ENCODE measurements around the gene FGF21. TPM values are rescaled to one million over a fixed set of nuclear protein-coding genes. Genes with fewer than 3 reads are reported as not detected.

Gene FGF21
- total RNA-seq, 2 donors from 2014 or later: not detected

DNA sequence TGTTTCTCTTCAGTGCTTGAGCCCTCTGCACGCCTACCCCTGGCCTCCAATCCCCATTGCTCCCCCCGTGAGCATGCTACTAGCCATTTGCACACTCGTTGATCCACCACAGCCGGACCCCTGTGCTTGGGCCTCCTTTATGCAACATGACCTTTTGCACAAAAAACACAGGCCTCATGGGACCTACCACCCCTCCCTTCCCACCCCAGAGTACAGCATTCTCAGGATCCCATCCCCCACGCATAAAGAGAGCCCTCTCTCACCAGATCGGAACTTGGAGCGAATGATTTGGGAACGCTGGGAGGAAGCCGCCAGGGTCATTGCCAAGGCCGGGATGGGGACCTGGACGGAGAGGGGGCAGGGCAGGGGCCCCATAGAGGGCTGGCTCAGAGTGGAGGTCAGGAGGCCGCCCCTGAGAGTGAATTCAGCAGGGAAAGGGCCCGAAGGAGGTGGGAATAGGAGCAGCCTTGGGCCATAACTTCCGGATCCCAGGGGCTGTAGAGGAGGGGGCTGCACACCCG is 36.6 kb upstream of the FGF21 start:
- DNase-seq (ENCODE audit: low spot score) (no peak), ATAC-seq (ENCODE audit: insufficient number of reproducible peaks, low FRiP score, low read depth) (no peak)
- no peaks in the 10 kb centered on the region for H3K27me3 ChIP-seq (replicated peaks; ENCODE audit: insufficient read depth)
- no peaks in the 10 kb centered on the region for H3K36me3 ChIP-seq
- TF ChIP-seq, protein P1, sequence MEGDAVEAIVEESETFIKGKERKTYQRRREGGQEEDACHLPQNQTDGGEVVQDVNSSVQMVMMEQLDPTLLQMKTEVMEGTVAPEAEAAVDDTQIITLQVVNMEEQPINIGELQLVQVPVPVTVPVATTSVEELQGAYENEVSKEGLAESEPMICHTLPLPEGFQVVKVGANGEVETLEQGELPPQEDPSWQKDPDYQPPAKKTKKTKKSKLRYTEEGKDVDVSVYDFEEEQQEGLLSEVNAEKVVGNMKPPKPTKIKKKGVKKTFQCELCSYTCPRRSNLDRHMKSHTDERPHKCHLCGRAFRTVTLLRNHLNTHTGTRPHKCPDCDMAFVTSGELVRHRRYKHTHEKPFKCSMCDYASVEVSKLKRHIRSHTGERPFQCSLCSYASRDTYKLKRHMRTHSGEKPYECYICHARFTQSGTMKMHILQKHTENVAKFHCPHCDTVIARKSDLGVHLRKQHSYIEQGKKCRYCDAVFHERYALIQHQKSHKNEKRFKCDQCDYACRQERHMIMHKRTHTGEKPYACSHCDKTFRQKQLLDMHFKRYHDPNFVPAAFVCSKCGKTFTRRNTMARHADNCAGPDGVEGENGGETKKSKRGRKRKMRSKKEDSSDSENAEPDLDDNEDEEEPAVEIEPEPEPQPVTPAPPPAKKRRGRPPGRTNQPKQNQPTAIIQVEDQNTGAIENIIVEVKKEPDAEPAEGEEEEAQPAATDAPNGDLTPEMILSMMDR (IDR thresholded peaks at IDR 0.05): no peak
- H3K27ac ChIP-seq: no peak overlapping the region
- H3K9me3 ChIP-seq: no peaks in the 10 kb centered on the region
- no peak overlapping the region for H3K4me3 ChIP-seq
- H3K4me1 ChIP-seq (ENCODE audit: control insufficient read depth in 1 of 2, low read depth in 2 of 2): peaks cover 8 to 49% of the 10 kb centered on the region in 2 donors

DNA sequence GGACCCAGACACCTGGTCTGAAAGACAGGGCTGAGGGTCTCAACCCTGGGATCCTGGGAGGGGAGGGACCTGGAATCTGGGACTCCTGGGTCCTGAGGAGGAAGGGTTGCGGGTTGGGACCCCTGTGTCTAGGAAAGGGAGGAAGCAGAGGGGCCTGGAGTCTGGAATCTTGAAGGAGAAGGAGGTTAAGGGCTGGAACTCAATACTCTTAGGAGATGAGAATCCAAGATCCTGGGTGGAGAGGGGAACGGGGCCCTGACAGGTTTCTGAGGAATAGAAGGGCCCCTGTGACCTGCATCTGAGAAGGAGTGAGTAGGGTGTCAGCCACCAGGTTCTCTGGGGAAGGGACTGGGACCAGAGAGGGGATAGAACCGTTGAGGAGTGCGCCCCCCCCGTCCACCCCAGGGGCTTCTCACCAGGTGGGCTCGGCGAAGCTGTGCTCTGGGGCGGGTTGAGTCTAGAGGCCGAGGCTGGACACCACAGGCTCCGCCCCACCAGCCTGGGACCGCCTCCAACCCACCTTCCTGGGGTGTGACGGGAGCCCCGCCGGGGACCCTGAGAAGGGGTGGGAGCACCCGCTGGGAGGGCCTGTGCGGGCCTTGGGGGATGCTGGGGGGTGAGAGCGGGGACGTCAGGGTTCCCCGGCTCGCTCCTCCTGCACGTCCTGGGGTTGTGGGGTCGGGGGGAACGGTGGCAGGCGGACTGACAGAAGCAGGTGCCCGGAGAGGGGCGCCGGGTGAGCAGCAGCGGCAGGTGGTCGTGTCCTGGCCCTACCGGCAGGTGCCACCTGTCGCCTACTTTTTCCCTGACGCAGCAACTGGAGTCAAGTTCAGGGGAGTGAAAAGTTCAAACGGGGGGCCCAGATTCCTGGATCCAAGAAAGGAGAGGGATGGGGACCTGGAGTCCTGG is 35.8 kb upstream of the FGF21 start, which contains the start of gene MAMSTR:
TSS of gene MAMSTR (minus strand) at position 463 of the 909 bp plus-strand sequence. CDS start 694 bp downstream, outside the sequence.
- TF ChIP-seq, protein P1 (IDR thresholded peaks at IDR 0.05): no peak
- H3K4me3 ChIP-seq: peak within 1 kb of the TSS; percentile 73
- H3K9me3 ChIP-seq: no peaks in the 10 kb centered on the region
- H3K36me3 ChIP-seq: no peaks in the 10 kb centered on the region
- DNase-seq (ENCODE audit: low spot score): no peak
- peak within 1 kb of the TSS in 1 of 2 donors; percentile 82 for H3K27ac ChIP-seq
- H3K4me1 ChIP-seq (ENCODE audit: control insufficient read depth in 1 of 2, low read depth in 2 of 2): peaks cover 8 to 51% of the 10 kb centered on the region in 2 donors
- H3K27me3 ChIP-seq (replicated peaks; ENCODE audit: insufficient read depth): no peaks in the 10 kb centered on the region
- no peak for ATAC-seq (ENCODE audit: insufficient number of reproducible peaks, low FRiP score, low read depth)

DNA sequence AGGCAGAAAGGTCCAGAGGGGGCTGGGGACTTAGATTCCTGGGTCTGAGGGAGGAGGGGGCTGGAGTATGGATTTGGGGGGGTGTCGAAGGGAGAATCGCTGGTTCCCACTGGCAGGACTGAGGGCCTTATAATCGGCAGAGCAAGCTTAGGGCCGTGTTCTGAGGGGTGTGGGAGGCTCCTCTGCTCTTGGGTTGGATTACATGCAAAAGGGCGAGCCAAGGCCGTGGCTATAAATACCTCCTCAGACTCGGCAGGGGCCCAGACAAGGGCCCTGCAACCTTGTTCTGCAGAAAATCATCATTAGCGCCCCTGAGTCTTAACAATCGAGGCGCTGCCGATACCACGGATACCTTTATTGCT is 35.1 kb upstream of the FGF21 start:
- Histone ChIP-seq H3K9me3 (no peaks in the 10 kb centered on the region), H3K36me3 (no peaks in the 10 kb centered on the region), H3K4me3 (peak overlapping the region; percentile 73), H3K4me1 (ENCODE audit: control insufficient read depth in 1 of 2, low read depth in 2 of 2) (peaks cover 4 to 49% of the 10 kb centered on the region in 2 donors), H3K27me3 (replicated peaks; ENCODE audit: insufficient read depth) (no peaks in the 10 kb centered on the region), H3K27ac (peak overlapping the region in 1 of 2 donors; percentile 82)
- TF ChIP-seq, protein P1 (IDR thresholded peaks at IDR 0.05): no peak
- DNase-seq (ENCODE audit: low spot score) (no peak), ATAC-seq (ENCODE audit: insufficient number of reproducible peaks, low FRiP score, low read depth) (no peak)

DNA sequence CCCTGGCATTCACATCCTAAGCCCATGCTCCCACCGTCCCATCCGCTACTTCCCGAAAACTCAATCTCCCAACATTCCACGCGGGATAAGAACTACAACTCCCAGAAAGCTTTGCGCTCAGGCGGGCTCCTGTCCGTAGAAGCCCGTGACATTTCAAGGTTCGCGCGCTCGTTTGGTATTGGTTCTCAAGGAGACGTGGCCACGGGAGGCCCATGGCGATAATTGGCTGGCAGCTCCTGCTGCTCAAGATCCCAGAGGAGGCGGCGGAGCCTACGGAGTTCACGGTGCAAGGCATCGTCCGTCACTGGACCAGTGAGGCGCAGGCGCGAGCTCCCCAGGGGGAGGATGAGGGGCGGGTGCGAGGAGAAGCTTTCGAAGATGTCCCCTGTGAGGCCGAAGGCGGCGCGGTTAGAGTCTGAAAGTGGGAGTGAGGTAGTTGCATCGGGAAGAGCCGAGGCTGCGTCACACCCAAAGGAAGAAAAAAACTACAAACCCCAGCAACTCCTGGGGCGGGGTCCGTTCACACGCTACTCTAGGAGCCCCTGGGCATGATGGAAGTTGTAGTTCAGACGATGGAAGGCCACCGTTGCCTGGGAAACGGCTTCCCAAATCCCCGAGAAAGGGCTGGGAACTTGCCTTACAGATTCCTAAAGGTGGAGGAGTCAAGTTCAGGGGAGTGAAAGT is 34.6 kb upstream of the FGF21 start:
- Histone ChIP-seq H3K9me3 (no peaks in the 10 kb centered on the region), H3K27me3 (replicated peaks; ENCODE audit: insufficient read depth) (no peaks in the 10 kb centered on the region), H3K27ac (peak overlapping the region; percentile 82 to 92), H3K36me3 (no peaks in the 10 kb centered on the region), H3K4me3 (peak overlapping the region; percentile 73), H3K4me1 (ENCODE audit: control insufficient read depth in 1 of 2, low read depth in 2 of 2) (peaks cover 4 to 44% of the 10 kb centered on the region in 2 donors)
- DNase-seq (ENCODE audit: low spot score) (peak; percentile 100), ATAC-seq (ENCODE audit: insufficient number of reproducible peaks, low FRiP score, low read depth) (peak; percentile 84)
- TF ChIP-seq, protein P1 (IDR thresholded peaks at IDR 0.05): no peak

DNA sequence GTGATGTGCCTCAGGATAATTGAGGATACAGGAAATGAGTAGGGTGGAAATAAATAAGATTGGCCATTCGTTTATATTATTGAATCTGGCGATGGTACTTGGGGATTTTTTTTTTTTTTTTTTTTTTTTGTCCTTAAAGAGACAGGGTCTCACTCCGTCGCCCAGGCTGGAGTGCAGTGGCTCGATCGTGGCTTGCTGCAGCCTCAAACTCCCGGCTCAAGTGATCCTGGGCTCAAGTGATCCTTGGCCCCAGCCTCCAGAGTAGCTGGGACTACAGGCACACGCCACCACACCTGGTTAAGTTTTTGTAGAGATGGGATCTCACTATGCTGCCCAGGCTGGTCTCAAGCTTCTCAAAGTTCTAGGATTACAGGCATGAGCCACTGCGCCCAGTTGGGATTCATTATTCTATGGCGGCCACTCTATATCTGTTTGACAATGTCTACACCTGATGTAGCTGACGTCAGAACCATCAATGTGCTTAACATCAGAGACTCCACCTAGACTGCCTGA is 33.1 kb upstream of the FGF21 start:
- DNase-seq (ENCODE audit: low spot score) (no peak), ATAC-seq (ENCODE audit: insufficient number of reproducible peaks, low FRiP score, low read depth) (no peak)
- Histone ChIP-seq H3K9me3 (no peaks in the 10 kb centered on the region), H3K27ac (no peak overlapping the region), H3K27me3 (replicated peaks; ENCODE audit: insufficient read depth) (no peaks in the 10 kb centered on the region), H3K36me3 (no peaks in the 10 kb centered on the region), H3K4me1 (ENCODE audit: control insufficient read depth in 1 of 2, low read depth in 2 of 2) (peaks cover 0 to 30% of the 10 kb centered on the region in 2 donors), H3K4me3 (no peak overlapping the region)
- TF ChIP-seq, protein P1 (IDR thresholded peaks at IDR 0.05): no peak
